GM21381 (cell line): Measurements from ENCODE around the gene ZBP1.

Experiments
- ATAC-seq: cut with Tn5 transposase; IDR thresholded peaks from one replicate; pipeline ENCODE4 v1.9.1; 2021; ENCODE audit warnings: mild to moderate bottlenecking, moderate library complexity; ENCODE audit not compliant: unreplicated experiment

Gene ZBP1

DNA sequence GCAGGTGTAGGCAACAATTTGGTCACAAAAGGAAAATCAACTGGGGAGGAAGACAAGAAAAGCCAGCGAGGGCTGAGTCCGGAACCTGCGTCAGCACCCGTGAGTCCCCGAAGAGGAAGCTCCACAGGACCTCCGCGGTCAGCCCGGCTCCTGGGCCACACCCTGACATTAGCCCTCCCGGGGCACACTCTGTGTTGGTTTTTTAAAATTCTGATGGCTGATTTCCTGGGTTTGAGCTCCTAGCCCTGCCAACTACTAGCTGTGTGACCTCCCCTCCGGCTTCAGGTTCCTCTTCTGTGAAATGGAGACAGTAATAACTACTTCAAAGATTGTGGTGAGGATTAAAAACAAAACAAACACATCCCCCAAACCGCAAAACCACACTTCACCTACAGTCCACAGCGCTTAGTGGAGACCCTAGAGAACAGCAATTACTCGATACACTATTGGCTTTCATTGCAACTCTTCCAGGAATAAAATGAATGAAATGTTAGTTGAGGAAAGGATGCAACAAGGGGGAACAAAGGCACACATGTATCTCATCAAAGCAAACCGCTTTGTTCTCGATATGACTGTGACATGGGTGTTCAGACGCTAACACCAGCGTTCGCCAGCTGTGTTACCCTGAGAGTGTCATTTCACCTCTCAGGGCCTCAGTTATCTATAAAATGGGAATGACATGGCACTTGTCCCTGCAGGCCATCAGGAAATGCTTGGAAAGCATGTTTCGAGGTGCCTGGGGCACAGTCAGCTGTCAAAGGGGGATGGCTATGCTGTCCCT, 985 bp downstream of the ZBP1 start:
- ATAC-seq: peak; percentile 49

DNA sequence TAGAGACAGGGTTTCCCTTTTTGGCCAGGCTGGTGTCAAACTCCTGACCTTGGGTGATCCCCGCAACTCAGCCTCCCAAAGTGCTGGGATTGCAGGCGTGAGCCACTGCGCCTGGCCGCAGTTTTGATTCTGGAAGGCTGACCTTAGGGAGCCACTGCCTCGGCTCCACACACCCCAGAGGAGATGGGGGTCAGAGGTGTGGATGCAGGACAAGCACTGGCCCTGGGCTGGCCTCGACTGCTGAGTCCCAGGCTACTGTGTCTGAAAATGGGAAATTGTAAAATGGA, 1.5 kb downstream of the ZBP1 start:
- peak; percentile 0 for ATAC-seq

DNA sequence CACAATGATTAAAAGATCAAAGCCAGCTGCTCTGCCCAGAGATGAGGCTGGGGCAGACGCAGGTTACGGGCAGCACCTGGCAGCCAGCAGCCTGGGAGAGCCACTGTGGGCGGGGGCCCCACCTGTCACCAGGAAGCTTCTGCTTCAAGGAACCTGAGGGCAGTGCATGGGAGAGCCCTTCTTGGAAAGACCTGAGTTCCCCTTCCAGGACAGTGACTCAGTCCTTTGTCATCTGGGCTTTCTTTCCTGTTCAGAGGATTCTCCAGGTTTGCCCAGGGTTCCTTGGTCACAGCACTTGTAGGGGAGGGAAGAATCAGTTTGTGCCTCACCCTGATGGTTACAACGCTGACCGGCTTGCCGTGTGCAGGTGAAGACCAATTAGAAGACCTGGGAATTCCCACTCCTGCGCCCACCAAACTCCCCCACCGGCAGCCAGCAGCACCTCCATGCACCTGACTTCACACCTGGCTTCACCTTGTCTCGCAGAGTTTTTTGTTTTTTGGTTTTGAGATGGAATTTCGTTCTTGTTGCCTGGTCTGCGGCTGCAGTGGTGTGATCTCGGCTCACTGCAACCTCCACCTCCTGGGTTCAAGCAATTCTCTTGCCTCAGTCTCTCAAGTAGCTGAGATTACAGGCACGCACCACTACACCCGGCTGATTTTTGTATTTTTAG, 2.0 kb downstream of the ZBP1 start:
- no peak for ATAC-seq

DNA sequence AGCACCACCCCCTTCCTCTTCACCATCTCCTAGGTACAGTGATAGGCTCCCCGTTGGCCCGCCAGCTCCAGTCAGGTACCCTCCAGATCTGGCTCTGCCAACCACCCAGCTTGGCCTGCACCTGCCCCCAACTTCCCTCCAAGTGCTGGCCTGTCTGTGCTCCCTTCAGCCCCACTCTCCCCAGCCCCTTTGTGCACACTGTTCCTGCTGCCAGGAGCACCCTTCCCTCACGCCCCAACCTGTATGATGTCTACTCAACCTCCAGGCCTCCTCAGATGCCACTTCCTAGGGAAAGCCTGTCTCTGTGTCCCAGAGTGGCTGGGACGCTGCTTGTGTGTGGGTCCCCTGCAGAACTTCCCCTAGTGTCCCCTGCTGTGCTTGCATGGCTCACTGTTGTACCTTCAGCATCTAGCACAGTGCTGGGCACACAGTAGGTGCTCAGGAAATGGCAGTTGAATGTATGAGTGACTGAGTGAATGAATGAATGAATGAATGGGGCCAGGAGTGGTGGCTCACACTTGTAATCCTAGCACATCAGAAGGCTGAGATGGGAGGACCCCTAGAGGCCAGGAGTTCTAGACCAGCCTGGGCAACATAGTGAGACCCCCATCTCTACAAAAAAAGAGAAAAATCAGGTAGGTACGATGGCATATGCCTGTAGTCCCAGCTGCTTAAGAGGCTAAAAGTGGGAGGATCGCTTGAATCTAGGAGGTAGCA, 3.0 kb downstream of the ZBP1 start:
- no peak for ATAC-seq

DNA sequence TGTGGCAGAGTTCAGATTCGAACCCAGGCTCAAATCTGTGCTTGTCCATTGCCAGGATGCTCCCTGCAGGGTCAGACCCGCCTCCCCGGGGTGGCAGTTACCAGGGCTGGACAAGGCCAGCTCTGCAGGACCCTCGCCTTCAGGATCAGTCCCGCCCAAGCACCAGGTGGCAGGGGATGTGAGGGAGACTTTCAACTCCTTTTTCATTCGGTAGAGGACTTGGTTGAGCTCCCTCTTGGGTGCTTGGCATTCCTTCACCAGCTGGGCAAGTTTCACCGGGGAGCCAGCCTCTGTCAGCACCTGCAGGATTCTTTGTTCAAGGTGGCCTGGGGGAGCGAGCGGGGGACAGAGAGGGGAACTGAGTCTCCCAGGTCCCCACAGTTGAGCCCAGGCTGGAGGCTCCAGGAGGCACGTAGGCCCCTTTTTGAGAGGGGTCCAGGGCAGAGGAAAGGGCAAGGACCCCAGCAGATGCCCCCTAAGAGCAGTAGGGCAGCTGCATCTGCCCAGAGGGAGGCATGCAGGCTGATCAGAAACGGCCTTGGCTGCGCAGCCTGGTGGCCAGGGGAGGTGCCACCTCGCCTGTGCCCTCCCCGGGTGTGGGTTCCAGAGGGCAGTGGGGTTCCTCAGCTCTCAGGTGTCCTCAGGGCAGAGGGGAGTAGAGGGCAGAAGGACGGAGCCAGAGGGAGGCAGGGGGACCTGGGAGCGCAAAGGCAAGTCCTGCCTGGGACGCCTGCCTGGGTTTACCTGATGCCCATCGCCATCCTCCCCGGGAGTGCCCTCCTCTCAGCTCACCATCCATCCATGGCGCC, 3.9 kb downstream of the ZBP1 start:
- ATAC-seq: no peak

DNA sequence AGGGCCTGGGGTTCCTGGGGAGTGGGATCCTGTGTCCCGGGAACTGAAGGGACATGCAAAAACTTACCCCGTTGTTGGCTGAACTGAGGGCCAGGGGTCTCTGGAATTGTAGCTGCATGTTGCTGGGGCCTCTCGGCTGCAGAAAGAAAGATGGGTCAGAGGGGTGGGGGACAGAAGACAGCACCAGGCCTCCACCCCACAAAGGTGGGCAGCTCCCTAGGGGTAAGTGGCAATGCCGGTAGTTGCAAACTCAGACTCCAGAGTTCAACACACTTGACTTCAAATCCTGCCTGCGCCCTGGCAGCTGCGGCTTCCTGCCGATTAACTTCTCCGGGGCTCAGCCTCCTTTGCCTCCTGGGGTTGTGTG, 4.8 kb downstream of the ZBP1 start:
- ATAC-seq: no peak

DNA sequence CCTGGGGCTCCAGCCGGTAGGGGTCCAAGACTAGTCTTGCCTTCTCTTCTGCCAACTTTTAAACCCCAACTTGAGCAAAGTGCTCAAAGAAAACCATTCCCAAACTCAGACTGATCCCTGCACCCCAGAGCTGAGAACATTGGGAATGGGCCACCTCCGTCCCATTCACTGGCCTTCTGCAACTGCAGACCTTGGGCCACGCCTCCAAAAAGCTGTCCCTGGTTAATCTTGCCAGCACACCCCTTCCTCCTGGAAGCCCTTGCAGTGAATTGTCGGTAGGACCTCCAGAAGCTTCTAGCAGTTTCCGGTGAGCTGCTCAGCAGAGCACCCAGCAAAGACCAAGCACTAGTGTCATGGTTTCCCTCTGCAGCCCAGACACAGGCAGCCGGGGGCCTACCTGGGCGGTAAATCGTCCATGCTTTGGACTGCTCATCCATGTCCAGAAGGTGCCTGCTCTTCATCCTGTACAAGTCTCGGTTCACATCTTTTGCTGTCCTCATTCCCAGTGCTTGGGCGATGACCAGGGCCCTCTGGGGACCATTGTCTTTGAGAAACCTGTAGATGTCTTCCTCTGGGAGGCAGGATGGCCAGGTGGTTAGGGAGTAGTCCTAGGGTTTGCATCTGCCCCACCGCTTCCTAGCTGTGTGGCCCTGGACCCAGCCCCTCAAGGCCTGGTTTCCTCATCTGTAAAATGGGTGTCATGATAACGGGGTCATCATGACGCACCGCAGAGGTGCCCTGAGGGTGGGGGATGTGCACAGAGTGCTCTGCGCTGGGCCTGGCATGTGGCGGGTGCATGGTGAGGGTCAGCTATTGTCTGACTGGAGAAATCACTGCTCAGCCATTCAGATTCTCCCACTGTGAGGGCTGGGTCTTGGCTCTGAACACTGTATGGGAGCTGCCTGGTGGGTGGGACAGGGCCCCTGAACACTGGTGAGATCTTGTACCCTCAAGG, 5.5 kb downstream of the ZBP1 start:
- no peak for ATAC-seq

DNA sequence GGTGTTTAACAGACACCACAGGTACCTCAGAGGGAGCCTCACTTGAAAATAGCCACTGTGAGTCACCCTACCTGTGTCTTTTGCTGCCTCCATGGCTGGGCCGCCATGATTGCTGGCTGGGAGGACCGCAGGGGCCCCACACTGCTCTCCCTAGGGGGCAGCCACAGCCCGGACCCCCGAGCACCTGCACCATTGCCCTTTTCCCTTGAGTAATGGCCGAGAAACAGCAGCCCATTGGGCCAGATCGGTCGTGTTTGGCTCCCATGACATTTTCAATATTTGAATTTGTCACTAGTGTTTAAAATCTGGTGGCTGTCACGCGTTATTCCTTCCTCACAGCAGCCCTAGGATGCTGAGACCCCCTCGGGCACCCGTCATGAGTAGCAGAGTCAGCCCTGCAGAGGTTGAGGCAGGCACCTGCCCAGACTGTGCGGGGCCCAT, 6.7 kb downstream of the ZBP1 start:
- ATAC-seq: no peak

DNA sequence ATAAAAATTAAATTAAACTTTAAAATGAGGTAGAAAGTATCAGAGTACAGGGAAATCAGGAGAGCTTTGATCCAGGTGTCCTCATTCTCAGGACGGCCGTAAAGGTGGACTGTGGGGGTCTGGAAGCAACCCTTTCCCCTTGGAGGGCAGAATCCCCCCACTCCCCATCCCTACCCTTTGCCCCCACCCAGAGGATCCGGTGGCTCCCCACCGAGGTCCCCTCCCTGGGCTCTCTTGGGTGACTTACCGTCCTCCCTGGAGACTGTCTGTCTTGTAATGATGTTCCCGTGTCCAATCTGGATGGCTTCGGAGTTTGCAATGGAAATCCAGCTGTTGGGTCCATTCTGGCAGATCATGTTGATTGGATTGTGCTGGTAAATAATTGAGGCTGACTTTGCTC, 7.3 kb downstream of the ZBP1 start:
- no peak for ATAC-seq

DNA sequence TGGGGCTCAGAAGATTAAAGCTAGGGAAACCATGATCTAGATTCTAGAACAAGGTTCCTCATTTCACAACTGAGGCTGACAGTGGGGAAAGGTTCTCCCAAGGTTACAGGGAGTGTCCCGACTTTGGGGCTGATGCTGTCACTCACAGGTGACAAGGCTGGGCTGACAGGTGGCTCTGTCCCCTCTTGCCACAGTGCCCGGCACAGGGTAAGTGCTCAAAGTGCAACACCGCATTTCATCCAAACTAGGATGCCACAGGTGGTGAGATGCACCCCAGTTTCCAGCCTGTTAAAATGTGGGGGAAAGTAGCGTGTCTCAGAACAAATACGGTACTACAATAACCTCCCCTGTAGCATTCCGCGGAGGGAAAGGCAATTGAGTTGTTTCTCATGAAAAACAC, 7.8 kb downstream of the ZBP1 start:
- no peak for ATAC-seq

DNA sequence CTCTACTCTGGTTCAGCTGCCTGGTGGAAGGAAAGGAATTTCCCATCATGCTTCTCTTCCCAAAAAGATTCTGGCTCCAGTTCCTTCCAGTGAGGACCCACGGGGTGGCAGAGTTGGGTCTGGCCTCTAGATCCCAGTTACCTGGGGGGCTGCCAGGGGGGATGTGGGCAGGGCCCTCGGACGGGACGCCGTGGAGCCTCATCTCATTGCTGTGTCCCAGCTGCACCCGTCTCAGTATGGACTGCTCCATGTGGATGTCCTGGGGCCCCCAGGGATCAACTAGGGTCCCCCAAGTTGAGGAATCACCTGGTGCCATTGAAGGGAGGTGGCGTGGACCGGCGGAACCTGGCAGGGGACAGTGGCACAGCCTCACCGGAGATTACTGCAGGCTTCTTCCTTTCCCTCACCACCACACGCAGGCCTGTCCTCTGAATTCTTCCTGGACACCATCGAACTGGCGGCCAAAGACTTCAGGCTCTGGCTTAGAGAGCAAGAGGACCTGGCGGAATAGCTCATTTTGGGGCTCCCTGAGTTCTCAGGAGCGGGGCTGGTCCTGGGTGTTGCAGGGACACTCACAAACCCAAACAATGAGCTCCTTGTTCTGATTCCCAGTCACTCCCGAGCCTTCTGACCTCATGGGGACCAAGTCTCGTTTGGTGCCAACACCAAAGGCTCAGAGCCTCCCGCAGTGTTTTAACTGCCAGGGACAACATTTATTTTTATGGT, 8.5 kb downstream of the ZBP1 start:
- ATAC-seq: no peak

DNA sequence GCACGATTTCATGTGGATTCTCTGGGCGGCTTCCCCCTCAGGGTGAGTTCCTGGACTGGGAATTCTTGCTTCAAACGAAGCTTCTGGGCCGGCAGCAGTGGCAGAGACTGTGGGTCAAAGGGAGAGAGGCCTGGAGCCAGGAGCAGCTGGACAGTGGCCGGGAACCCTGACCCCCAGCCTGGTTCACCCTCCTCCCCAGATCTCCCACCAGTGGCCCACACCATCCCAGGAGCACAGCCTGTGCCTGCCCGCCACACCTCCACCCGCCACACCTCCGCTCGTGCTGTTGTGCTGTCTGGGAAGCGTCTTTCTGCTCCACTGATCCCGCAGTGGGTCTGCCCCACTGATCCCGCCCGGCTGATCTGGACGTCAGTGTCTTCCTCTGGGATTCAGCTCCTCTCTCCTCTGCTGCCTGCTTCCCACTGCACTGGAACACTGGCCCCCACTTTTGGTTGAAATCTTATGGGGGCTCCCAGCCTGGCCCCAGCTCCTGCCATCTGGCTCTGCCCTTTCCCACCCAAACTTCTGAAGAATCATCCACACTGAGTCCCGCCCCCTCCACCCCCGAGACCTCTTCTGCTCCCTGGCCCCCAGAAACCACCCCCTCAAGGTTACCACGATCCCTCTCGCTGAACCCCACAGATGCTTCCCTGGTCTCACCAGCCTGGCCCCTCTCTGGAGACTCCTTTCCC, 9.8 kb downstream of the ZBP1 start:
- ATAC-seq: no peak

DNA sequence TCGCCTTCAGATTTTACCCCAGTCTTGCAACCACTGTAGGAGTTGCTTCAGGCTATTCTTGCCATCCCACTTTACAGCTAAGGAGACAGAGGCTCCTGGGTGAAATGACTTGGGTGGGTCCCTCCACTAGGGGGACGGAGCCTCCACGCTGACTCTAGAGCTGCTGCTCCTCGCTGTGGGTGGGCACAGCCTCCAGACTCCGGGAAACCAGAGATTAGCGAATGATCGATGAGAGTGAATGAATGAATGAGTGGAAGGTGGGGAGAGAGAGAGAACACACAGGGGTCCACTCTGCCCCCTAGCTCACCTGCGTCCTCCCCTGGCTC, 10.4 kb downstream of the ZBP1 start:
- no peak for ATAC-seq

DNA sequence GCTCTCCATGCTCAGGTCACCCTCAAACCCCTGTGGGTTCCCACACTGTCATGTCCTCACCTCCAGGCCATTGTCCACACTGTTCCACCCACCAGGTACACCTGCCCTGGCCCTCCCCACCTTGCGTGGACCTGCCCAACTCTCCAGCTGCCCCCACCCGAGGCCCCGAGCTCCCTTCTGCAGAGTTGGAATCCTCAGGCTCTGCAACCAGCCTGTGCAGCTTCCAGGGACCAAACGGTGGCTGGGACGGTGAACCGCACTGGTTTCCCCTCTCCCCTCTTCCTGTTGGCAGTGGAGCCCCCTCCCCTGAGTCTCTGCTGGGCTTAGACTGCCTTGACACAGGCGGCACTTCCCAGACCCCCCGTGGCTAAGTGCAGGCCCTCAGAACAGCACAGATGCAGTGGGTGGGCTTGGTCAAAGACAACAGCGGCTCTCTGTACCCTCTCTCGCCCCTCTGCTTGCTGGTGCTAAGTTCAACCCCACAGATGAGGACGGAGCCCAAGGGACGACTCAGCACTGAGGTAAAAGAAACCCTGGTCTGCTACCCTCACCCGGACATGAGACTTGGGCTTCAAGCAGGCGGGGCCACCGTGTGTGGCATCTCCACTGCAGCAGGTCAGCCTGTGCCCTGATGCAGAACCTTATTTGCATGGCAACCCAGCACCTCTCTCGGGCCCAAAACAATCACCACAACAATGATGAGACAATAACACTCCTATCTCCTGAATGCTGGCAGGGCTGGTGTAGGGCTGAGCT, 11.0 kb downstream of the ZBP1 start:
- ATAC-seq: no peak

DNA sequence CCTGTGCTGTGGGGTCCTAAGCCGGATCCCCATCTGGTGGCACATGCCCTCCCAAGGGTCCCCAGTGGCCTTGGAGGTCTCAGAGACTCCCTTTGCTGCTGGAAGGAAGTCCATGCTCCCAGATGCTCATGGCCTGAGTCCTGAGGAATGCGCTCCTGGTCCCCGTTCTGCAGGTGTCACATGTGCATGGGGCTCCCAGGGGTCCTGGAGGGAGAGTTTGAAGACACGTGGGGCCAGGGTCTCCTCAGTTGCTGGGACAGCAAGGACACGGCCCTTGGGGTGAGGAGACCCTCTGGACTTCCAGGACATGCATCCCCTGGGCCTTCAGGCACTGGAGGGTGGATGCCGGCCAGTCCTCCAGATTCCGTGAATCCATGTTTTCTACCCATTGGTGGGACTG, 11.7 kb downstream of the ZBP1 start:
- ATAC-seq: no peak

DNA sequence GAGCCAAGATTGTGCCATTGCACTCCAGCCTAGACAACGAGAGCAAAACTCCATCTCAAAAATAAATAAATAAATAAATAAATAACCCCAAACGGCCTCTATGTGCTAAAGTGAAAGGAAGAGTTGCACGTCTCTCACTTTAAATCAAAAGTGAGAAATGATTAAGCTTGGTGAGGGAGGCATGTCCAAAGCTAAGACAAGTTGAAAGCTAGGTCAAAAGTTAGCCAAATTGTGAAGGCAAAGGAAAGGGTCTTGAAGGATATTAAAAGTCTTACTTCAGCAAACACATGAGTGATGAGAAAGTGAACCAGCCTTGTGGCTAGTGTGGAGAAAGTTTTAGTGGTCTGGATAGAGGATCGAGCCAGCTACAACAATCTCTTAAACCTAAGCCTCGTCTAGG, 14.3 kb downstream of the ZBP1 start:
- no peak for ATAC-seq

DNA sequence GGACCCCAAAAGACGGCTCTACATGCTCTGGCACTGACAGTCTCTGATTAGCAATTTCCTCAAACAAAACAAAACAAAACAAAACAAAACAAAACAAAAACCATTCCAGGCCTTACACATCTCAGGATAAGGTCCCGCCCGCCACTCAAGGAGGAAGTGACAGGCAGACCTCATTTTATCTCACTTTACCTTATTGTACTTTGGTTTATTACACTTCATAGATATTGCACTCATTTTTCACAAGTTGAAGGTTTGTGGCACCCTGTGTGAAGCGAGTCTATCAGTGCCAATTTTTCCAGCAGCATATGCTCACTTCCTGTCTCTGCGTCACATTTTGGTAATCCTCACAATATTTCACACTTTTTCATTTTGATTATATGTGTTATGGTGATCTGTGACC, 15.2 kb downstream of the ZBP1 start:
- no peak for ATAC-seq

DNA sequence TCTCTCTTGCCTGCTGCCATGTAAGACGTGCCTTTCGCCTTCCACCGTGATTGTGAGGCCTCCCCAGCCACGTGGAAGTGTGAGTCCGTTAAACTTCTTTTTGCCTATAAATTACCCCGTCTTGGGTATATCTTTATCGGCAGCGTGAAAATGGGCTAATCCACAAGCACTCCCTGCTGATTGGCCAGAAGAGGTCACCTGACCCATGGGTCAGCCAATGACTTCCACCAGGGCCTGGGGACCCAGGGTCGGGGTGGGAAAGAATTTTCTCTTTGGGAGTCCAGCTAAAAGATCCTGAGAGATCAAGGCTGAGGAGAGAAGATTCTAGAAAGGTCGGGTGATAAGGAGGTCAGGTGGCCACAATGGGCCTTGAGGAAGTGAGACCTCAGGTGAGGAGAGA, 17.1 kb downstream of the ZBP1 start:
- ATAC-seq: no peak

DNA sequence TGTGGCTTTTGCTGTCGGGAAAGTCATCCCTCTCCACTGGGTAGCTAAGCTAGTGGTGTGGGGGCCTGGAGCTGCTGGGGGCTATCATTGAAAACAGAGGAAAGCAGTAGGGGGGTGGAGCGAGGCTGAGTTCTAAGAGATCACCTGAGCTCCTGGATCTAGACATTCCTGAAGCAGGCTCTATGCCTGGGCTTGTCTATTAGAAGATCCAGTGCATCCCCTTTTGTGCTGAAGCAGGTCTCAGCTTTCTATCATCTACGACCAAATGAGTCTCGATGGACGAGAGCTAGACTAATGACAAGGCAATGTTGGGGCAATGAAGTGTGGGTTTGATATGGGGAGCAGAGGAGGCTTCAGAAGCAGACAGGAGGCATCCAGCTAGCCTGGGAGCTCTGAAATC, 18.5 kb downstream of the ZBP1 start:
- no peak for ATAC-seq
